GM19239 (cell line): ENCODE results near the gene ADGRG4.

ENCODE experiments used
- DNase-seq: peaks from one replicate; pipeline ENCODE4 v3.0.0; 2011; ENCODE audit warnings: low spot score; ENCODE audit not compliant: insufficient read length
- FAIRE-seq: peaks from 2 replicates; lab custom pipeline; 2011; peaks lifted over from hg19 to GRCh38; lab: Jason Lieb, UNC

ADGRG4 gene

GRCh38 chrX:136453114-136453513 is 152.4 kb downstream of the ADGRG4 start:
- DNase-seq (no peak), FAIRE-seq (no peak)

DNA sequence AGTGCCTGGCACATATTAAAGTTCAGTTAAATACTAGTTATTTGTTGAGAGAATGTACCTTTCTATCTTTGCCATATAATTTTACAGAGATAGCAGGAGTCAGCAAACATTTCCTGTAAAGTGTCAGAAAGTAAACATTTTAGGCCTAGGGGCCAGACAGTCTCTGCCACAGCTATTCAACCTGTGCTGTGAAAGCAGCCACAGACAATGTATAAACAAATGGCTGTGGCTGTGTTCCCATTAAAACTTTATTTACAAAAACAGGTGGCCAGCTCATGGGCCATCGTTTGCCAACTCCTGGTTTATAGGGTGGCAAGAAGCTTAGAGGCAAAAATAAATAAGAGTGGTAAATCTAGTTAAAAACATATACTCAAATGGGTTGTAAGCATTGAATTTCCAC is 153.0 kb downstream of the ADGRG4 start:
- DNase-seq (no peak), FAIRE-seq (no peak)

GRCh38 chrX:136456133-136456532 is 155.4 kb downstream of the ADGRG4 start:
- DNase-seq, result no peak
- no peak for FAIRE-seq

DNA sequence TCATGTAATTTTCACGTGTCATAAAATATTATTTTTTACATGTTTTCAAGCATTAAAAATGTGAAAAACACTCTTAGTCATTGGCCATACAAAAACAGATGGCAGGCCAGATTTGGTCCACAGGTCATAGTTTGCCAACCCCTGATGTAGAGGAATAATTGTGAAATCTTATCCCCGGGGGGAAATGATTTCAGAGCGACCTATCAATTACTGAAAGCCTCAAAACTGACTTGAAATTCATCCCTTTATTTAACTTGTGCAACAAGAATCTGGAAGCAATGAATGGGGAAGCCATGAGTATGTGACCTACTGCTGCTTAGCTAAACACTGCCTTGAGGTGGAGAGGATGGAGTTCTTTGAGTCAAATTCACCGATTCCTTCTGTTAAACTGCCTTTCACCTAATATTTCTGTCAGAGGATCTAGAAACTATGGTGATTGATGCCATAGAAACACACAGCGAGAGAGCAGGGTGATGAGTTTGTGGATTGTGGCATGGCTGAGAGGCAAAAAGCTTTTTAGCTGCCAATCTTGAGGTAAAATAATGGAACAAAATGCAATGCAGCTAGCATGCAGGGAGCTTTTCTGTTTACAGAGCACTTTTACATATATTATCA is 156.6 kb downstream of the ADGRG4 start:
- DNase-seq (no peak), FAIRE-seq (no peak)

DNA sequence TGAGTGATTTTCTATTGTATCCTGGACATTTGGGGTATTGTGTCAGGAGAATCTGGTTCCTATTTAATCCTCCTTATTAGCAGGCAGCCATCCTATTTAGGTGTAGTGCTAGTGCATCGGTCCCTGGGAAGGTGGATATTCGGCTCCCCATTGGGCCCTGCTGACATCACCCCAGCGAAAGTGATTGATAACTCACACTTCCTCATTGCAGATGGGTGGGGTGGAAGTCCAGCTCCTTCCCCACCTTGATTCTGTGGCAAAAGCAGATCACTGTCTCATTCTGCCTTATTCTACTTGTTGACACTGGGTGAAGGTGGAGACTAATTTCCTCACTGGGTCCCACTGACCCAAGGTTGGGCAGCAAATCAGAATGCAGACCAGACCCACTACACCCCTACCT is 163.8 kb downstream of the ADGRG4 start:
- no peak for FAIRE-seq
- no peak for DNase-seq
